MM.1S (cell line): ENCODE data around the gene NPPA.

ENCODE experiments used
- DNase-seq: peaks from one replicate; pipeline ENCODE4 v3.0.0-alpha.2; 2015
- H2AFZ ChIP-seq: fragments of 300-600 bp; sonication (generic); 2 replicates; pipeline ENCODE4 v1.6.0; 2016; ENCODE audit warnings: antibody characterized with exemption, low read length
- H3F3A ChIP-seq: fragments of 300-600 bp; sonication (generic); 2 replicates; pipeline ENCODE4 v1.6.1; 2016; ENCODE audit warnings: mild to moderate bottlenecking, antibody characterized with exemption, low read length, moderate library complexity, mixed read lengths; ENCODE audit not compliant: insufficient read depth
- H3K27ac ChIP-seq: fragments of 300-600 bp; sonication (generic); 2 replicates; pipeline ENCODE4 v1.5.1; 2016; ENCODE audit warnings: mild to moderate bottlenecking, low read length
- H3K27me3 ChIP-seq: fragments of 300-600 bp; sonication (generic); replicated peaks from 2 replicates; pipeline ENCODE4 v1.6.0; 2016; ENCODE audit warnings: low read length; ENCODE audit not compliant: insufficient read depth
- H3K36me3 ChIP-seq: fragments of 300-600 bp; sonication (generic); replicated peaks from 2 replicates; pipeline ENCODE4 v1.6.1; 2016; ENCODE audit warnings: mild to moderate bottlenecking, low read length, mixed read lengths; ENCODE audit not compliant: insufficient read depth
- H3K4me1 ChIP-seq: fragments of 300-600 bp; sonication (generic); 2 replicates; pipeline ENCODE4 v1.6.1; 2016; ENCODE audit warnings: low read length, mixed read lengths
- H3K4me2 ChIP-seq: fragments of 300-600 bp; sonication (generic); 2 replicates; pipeline ENCODE4 v1.6.0; 2016; ENCODE audit warnings: low read depth, low read length
- H3K4me3 ChIP-seq: fragments of 300-600 bp; sonication (generic); 2 replicates; pipeline ENCODE4 v1.5.1; 2016; ENCODE audit warnings: low read length, mixed read lengths
- H3K79me2 ChIP-seq: fragments of 300-600 bp; sonication (generic); 2 replicates; pipeline ENCODE4 v1.6.1; 2016; ENCODE audit warnings: mixed run types, low read length, mixed read lengths
- H3K9ac ChIP-seq: fragments of 300-600 bp; sonication (generic); 2 replicates; pipeline ENCODE4 v1.6.1; 2016; ENCODE audit warnings: low read length, mixed read lengths
- H3K9me2 ChIP-seq: fragments of 300-600 bp; sonication (generic); replicated peaks from 2 replicates; pipeline ENCODE4 v1.6.1; 2016; ENCODE audit warnings: mild to moderate bottlenecking, low read length, mixed read lengths; ENCODE audit not compliant: insufficient read depth
- H3K9me3 ChIP-seq: fragments of 300-600 bp; sonication (generic); replicated peaks from 2 replicates; pipeline ENCODE4 v1.6.1; 2016; ENCODE audit warnings: mild to moderate bottlenecking, low read length, mixed read lengths; ENCODE audit not compliant: insufficient read depth
- H4K20me1 ChIP-seq: fragments of 300-600 bp; sonication (generic); 2 replicates; pipeline ENCODE4 v1.6.1; 2016; ENCODE audit warnings: mild to moderate bottlenecking, low read length, moderate library complexity, mixed read lengths; ENCODE audit not compliant: insufficient read depth
- EZH2 ChIP-seq: fragments of 300-600 bp; sonication (generic); optimal IDR thresholded peaks from 2 replicates; pipeline ENCODE3; 2017; ENCODE audit warnings: low read depth, mild to moderate bottlenecking, antibody characterized with exemption, low read length, mixed read lengths
- EZH2phosphoT487 ChIP-seq: fragments of 300-600 bp; sonication (generic); IDR thresholded peaks from 2 replicates; pipeline ENCODE4 v1.6.1; 2018; ENCODE audit warnings: antibody characterized with exemption, low read length
- TF ChIP-seq, protein P1 (sequence below): fragments of 300-600 bp; sonication (generic); IDR thresholded peaks from 2 replicates; pipeline ENCODE4 v1.5.1; 2016; ENCODE audit warnings: antibody characterized with exemption, low read length, mixed read lengths

Gene NPPA

DNA sequence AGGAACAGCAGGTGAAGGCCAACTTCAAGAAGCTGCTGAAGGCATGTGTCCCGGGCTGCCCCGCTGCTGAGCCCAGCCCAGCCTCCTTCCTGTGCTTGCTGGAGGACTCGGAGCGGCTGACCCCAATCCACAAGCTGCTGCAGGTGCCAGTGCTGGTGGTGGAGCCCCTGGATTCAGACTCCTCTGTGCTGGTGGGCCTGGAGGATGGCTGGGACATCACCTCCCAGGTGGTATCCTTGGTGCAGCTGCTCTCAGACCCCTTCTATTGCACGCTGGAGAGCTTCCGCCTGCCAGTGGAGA lies 31.3 kb upstream of the NPPA start:
- Histone ChIP-seq H3F3A (no peaks in the 10 kb centered on the region), H3K27me3 (peaks cover 100% of the 10 kb centered on the region), H3K4me1 (no peaks in the 10 kb centered on the region), H3K9me3 (no peaks in the 10 kb centered on the region), H3K9ac (no peak overlapping the region), H3K9me2 (no peaks in the 10 kb centered on the region), H3K4me2 (no peak overlapping the region), H3K27ac (no peak overlapping the region), H4K20me1 (no peaks in the 10 kb centered on the region), H3K36me3 (no peaks in the 10 kb centered on the region), H2AFZ (no peak overlapping the region), H3K79me2 (no peaks in the 10 kb centered on the region), H3K4me3 (no peak overlapping the region)
- no peak for TF ChIP-seq EZH2
- TF ChIP-seq, protein P1, sequence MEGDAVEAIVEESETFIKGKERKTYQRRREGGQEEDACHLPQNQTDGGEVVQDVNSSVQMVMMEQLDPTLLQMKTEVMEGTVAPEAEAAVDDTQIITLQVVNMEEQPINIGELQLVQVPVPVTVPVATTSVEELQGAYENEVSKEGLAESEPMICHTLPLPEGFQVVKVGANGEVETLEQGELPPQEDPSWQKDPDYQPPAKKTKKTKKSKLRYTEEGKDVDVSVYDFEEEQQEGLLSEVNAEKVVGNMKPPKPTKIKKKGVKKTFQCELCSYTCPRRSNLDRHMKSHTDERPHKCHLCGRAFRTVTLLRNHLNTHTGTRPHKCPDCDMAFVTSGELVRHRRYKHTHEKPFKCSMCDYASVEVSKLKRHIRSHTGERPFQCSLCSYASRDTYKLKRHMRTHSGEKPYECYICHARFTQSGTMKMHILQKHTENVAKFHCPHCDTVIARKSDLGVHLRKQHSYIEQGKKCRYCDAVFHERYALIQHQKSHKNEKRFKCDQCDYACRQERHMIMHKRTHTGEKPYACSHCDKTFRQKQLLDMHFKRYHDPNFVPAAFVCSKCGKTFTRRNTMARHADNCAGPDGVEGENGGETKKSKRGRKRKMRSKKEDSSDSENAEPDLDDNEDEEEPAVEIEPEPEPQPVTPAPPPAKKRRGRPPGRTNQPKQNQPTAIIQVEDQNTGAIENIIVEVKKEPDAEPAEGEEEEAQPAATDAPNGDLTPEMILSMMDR: no peak
- no peak for TF ChIP-seq EZH2phosphoT487
- no peak for DNase-seq

DNA sequence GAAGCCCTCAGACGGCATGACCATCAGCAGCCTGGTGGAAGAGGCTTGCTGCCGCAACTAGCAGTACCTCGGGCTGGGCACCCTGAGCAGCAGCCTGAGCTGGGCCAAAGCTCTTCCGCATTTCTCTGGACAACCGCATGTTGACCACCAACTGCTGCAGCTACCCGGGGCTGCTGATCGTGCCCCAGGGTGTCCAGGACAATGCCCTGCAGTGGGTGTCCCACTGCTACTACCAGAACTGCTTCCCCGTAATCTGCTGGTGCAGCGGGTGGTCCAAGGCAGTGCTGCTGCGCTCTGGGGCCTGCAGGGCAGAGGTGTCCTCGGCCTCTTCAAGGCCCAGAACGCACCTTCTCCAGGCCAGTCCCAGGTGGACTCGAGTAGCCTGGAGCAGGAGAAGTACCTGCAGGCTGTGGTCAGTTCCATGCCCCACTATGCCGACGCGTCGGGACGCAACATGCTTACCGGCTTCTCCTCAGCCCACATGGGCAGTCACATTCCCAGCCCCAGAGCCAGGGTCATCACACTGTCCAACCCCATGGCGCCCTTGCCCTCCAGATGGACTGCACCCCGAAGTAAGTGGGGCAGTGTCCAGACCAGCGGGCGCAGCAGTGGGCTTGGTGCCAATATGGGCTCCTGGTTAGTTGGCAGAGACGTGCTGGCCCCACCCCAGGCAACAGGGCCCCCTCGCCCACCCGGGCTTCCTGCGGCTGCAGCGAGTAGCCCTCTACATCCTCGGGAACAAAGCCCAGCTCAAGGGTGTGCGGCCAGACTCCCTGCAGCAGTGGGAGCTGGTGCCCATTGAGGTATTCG lies 30.7 kb upstream of the NPPA start:
- H2AFZ ChIP-seq: no peak overlapping the region
- no peak overlapping the region for H3K9ac ChIP-seq
- no peaks in the 10 kb centered on the region for H3K36me3 ChIP-seq
- H3K9me3 ChIP-seq: no peaks in the 10 kb centered on the region
- no peak overlapping the region for H3K4me2 ChIP-seq
- no peak overlapping the region for H3K27ac ChIP-seq
- no peaks in the 10 kb centered on the region for H3F3A ChIP-seq
- no peaks in the 10 kb centered on the region for H4K20me1 ChIP-seq
- no peak overlapping the region for H3K4me3 ChIP-seq
- H3K27me3 ChIP-seq: peaks cover 100% of the 10 kb centered on the region
- no peaks in the 10 kb centered on the region for H3K4me1 ChIP-seq
- no peak for TF ChIP-seq EZH2phosphoT487
- TF ChIP-seq, protein P1: no peak
- no peak for TF ChIP-seq EZH2
- no peaks in the 10 kb centered on the region for H3K79me2 ChIP-seq
- no peaks in the 10 kb centered on the region for H3K9me2 ChIP-seq
- no peak for DNase-seq

DNA sequence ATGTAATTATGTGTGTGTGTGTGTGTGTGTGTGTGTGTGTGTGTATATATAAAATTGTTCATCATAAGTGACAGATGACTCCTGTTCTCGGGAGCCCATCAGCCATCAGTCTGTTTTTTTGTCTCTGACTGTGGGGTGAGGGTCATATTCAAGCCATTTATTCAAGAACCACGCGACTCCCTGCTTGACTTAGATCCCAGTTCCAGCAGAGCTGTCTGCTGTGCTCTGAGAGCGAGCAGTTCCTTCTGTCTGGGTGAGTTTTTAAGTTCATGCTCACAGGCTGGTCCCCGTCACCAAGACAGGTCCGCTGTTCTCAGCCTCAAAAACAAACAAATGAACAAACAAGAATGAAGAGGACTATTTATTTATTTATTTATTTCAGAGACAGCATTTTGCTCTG lies 29.5 kb upstream of the NPPA start:
- H3K4me2 ChIP-seq: no peak overlapping the region
- no peaks in the 10 kb centered on the region for H3F3A ChIP-seq
- H3K27me3 ChIP-seq: peaks cover 98% of the 10 kb centered on the region
- H3K79me2 ChIP-seq: no peaks in the 10 kb centered on the region
- H3K4me1 ChIP-seq: no peaks in the 10 kb centered on the region
- no peak overlapping the region for H2AFZ ChIP-seq
- H3K9me2 ChIP-seq: no peaks in the 10 kb centered on the region
- H3K4me3 ChIP-seq: no peak overlapping the region
- no peak overlapping the region for H3K9ac ChIP-seq
- no peak for TF ChIP-seq EZH2phosphoT487
- TF ChIP-seq, protein P1: no peak
- no peak for TF ChIP-seq EZH2
- no peaks in the 10 kb centered on the region for H3K36me3 ChIP-seq
- H4K20me1 ChIP-seq: no peaks in the 10 kb centered on the region
- DNase-seq: no peak
- H3K27ac ChIP-seq: no peak overlapping the region
- H3K9me3 ChIP-seq: no peaks in the 10 kb centered on the region
